GM12873 (cell line): Measurements from ENCODE around the gene CPZ.

Experiments
- CTCF ChIP-seq: IDR thresholded peaks from 2 replicates; pipeline ENCODE4 v1.5.1; 2012; ENCODE audit warnings: low read depth, mild to moderate bottlenecking, moderate library complexity, low read length, control low read depth; ENCODE audit not compliant: insufficient read depth; ENCODE audit errors: missing control alignments

Gene CPZ

GRCh38 chr4:8592366-8593263 lies at the start of gene CPZ:
Gene CPZ (plus strand): TSS chr4:8592765. CDS start chr4:8592834, 69 bp downstream.
- TF ChIP-seq CTCF = no peak

DNA sequence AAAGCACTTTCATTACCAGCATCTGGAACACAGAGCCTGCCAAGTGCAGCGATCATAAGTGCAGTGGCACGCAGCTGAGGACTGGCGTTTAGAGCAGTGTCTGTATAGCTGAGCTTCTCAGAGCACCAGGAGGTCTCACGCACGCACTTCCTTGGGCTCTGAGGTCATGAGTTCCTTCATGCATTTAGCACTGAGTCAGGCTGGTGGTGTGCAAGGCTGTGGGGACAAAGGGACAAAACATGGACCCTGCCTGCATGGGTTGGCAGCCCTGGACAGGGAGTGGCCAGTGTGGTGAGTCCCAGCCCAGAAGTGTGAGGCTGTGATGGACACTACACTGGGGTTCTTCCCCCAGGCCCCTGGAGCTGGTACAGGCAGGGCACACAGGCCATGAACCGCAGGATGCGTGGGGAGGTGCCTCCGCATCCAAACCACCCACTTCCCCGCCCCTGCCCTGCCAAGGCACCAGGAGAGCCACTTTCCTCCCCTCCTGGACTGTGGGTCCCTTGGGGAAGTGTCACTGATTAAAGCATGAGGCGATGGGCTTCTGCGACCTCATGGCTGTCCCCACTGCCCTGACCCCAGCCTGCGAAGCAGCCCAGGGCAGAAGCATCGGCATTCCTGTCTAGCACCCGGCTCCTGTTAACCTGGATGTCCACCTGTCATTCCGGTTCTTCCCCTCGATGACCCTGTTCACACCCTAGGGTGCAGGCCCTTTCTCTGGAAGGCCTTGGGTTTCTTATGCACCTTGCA lies 49.6 kb upstream of the CPZ start:
- TF ChIP-seq CTCF = no peak

DNA sequence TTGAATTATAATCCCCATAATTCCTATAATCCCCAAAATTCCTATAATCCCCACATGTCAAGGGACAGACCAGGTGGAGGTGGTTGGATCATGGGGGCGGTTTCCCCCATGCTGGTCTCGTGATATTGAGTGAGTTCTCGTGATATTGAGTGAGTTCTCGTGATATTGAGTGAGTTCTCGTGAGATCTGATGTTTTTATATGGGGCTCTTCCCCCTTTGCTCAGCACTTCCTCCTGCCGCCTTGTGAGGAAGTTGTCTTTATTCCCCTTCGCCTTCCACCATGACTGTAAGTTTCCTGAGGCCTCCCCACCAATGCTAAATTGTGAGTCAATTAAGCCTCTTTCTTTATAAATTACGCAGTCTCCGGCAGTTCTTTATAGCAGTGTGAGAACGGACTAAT lies 48.9 kb upstream of the CPZ start:
- no peak for TF ChIP-seq CTCF

DNA sequence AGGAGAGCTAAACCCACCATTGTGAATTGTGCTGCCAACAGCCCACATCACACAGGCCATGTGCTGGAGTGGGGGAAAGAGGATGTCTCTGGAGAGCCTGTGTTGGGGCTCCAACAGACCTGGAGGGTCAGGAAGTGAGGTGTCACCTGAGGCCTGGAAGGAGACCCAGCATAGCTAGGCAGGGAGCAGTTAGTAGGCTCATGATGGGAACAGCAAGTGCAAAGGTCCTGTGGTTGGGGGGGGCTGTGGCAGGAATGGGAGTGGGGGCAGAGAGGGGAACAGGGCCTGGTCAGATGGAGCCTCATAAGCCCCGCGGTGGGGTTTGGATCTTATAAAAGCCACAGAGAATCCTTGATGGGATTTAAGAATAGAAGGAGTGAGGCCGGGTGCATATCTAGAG lies 48.3 kb upstream of the CPZ start:
- TF ChIP-seq CTCF = no peak

DNA sequence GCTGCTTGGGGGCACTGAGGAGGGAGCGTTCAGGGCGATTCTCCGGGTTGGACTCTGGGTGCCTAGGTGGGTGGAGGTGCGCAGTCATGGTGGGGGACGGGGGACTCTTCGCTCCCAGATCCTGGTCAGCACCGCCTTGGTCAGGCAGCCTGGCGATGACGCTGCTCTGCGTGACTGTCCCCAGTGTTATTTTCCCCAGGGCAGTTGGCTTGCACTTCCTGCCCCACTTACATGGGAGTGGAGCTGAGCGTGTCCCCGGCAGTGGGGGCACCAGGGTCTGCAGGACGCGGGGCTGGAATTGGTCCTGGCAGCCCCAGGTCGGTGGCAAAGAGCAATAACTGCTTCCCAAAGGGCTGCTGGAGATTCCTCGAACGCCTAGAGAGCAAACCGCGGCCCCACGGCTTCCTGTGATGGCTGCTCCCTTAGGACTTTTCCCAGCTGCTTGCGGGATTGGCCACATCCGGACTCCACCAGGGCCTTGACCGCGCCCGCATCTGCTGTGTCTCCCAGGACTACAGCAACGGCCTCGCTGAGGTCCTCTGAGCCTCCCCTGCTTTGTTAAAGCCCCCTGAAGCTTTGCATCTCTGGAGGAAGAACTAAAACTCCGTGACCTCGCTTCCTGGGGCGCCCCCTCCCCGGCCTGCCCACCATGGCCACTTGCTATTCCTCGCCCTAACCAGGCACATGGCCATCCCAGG lies 47.7 kb upstream of the CPZ start:
- no peak for TF ChIP-seq CTCF

DNA sequence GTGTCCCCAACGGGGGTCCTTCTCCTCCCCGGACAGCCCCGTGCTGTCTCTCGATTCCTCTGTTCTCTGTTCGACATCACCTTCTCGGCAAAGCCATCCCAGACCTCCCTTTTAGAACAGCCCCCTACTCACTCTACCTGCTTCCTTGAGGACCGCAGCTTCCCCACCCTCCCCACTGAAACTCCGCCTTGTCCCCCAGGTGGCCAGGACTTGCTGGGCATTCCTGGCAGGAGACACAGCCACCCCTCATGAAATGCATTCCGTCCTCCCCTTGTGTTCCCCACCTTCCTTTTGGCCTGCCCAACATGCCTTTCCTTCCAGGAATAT lies 47.2 kb upstream of the CPZ start:
- TF ChIP-seq CTCF = no peak

DNA sequence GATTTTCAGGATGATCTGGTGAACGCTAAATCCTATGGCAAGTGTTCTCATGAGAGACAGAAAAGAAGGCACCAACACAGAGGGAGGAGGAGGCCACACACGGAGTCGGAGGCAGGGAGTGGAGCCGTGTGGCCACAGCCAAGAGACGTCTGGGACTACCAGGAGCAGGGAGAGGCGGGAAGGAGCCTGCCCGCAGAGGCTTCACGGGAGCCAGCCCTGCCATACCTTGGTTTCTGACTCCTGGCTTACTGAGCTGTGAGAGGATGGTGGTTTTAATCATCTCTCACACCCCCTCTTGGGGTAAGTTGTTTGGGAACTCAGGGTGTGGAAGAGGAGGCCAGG lies 45.8 kb upstream of the CPZ start:
- TF ChIP-seq CTCF = no peak
